ENCODE measurements around the gene CCT4. TPM values are rescaled to one million over a fixed set of nuclear protein-coding genes. Genes with fewer than 3 reads are reported as not detected.
"Not testable (repeated sequence)": the region's sequence is repeated elsewhere in the genome, so short reads cannot be mapped to it uniquely, and the experiment has no call there.

The CCT4 gene
- total and polyA plus RNA-seq, 2 donors from 2014 or later, result 99.3 to 121 TPM

DNA sequence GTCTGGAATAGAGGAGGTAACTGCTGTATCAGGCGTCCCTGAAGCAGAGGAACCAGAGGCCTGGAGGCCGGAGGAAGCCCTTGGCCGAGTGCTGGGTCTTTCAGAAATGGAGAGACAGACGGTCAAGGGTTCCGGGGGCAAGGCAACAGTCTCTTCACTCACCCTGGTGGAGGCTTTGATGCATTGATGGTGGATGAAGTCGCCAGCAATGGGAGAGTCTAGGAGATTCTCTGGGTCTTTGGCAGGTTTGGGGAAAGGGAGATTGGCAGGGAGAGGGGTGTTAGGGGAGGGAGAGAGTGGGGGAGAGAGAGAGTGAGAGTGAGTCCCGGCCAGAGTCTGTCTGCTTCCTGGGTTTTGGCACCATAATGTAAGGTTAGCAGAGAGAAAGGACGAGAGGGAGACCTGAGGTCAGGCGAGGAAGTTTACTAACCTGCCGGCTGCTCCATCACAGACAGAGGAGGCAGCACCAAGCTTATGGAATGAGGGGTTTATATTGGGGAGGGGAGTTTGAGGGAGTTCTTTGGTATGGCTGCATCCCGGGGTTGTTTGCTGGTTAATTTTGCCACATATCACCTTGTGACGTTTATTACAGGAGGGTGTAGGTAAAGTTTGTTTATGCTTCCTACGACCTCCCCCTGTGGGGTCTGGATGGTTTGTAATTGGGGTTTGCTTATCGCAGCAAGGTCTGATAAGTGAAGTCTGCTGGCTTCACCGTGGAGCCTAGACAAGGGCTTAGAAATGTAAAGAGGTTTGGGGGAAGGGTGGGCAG, 36.6 kb upstream of the CCT4 start:
- Histone ChIP-seq H3K27ac (ENCODE audit: low read depth in 2 of 2, low read length in 2 of 2) (no peak overlapping the region), H3K9me3 (ENCODE audit: control insufficient read depth in 2 of 3, insufficient read depth in 1 of 3, low read length in 3 of 3) (no peaks in the 10 kb centered on the region), H3K4me3 (ENCODE audit: low read length in 3 of 3) (no peak overlapping the region), H3K4me1 (ENCODE audit: control insufficient read depth in 2 of 3, insufficient read depth in 2 of 3, low read depth in 1 of 3, low read length in 3 of 3) (no peaks in the 10 kb centered on the region), H3K27me3 (ENCODE audit: control insufficient read depth, insufficient read depth, low read length) (no peaks in the 10 kb centered on the region), H3K9ac (ENCODE audit: low read length in 3 of 3) (no peak overlapping the region), H3K36me3 (ENCODE audit: control insufficient read depth in 2 of 3, insufficient read depth in 3 of 3, low read length in 3 of 3) (no peaks in the 10 kb centered on the region)
- intact Hi-C loops (cut with DNase I), result loop anchor here (10.0 kb wide), 1 partner anchor 490 kb away; no protein-coding TSS in a partner anchor
- DNase-seq (no peak), FAIRE-seq (no peak)
- TF ChIP-seq, protein P1, sequence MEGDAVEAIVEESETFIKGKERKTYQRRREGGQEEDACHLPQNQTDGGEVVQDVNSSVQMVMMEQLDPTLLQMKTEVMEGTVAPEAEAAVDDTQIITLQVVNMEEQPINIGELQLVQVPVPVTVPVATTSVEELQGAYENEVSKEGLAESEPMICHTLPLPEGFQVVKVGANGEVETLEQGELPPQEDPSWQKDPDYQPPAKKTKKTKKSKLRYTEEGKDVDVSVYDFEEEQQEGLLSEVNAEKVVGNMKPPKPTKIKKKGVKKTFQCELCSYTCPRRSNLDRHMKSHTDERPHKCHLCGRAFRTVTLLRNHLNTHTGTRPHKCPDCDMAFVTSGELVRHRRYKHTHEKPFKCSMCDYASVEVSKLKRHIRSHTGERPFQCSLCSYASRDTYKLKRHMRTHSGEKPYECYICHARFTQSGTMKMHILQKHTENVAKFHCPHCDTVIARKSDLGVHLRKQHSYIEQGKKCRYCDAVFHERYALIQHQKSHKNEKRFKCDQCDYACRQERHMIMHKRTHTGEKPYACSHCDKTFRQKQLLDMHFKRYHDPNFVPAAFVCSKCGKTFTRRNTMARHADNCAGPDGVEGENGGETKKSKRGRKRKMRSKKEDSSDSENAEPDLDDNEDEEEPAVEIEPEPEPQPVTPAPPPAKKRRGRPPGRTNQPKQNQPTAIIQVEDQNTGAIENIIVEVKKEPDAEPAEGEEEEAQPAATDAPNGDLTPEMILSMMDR (IDR thresholded peaks at IDR 0.05; ENCODE audit: borderline replicate concordance, extremely low read depth, insufficient read depth), result no peak

DNA sequence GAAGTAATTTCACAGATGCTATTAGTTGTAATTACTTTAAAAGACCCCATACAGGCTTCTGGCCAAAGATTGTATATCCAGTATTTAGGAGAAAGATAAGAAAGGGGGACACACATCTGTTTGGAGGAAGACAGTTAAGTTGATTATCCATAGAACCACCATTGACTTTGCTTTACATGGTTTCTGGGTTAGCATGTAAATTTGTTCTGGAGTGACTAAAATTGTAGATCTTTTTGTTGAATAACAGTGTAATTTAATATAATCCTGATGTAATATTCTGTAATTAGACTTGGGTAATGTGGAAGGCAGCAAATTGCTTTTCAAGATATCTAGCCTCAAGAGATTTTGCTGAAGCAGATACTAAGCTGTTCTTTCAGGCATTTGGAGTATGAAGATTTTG, 34.3 kb upstream of the CCT4 start:
- H3K4me3 ChIP-seq (ENCODE audit: low read length in 3 of 3), result no peak overlapping the region
- DNase-seq, result no peak
- TF ChIP-seq, protein P1 (IDR thresholded peaks at IDR 0.05; ENCODE audit: borderline replicate concordance, extremely low read depth, insufficient read depth), result no peak
- no peak for FAIRE-seq
- no peaks in the 10 kb centered on the region for H3K27me3 ChIP-seq (ENCODE audit: control insufficient read depth, insufficient read depth, low read length)
- no peak overlapping the region for H3K27ac ChIP-seq (ENCODE audit: low read depth in 2 of 2, low read length in 2 of 2)
- H3K4me1 ChIP-seq (ENCODE audit: control insufficient read depth in 2 of 3, insufficient read depth in 2 of 3, low read depth in 1 of 3, low read length in 3 of 3), result no peaks in the 10 kb centered on the region
- H3K9ac ChIP-seq (ENCODE audit: low read length in 3 of 3), result no peak overlapping the region
- H3K9me3 ChIP-seq (ENCODE audit: control insufficient read depth in 2 of 3, insufficient read depth in 1 of 3, low read length in 3 of 3), result no peaks in the 10 kb centered on the region
- H3K36me3 ChIP-seq (ENCODE audit: control insufficient read depth in 2 of 3, insufficient read depth in 3 of 3, low read length in 3 of 3), result no peaks in the 10 kb centered on the region
- intact Hi-C loops (cut with DNase I), result loop anchor here (10.0 kb wide), 1 partner anchor 492 kb away; no protein-coding TSS in a partner anchor

DNA sequence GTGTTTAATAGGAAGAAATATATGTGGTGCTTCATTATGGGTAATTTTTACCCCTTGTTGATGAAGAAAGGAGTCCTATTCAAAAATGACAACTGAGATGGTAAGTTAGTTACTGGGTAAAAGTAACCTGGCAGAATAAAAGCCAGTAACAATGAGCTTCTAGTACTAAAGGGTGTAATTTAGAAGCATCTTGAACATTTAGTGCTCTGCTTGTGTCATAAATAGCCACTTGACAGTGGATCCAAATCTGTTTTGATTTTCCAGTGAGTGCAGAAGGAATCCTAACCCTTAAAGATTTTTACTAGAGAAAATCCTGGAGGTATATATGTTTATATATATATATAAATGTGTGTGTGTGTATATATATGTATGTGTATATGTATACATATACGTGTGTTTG, 32.1 kb upstream of the CCT4 start:
- Histone ChIP-seq H3K27ac (ENCODE audit: low read depth in 2 of 2, low read length in 2 of 2) (no peak overlapping the region), H3K4me3 (ENCODE audit: low read length in 3 of 3) (no peak overlapping the region), H3K36me3 (ENCODE audit: control insufficient read depth in 2 of 3, insufficient read depth in 3 of 3, low read length in 3 of 3) (no peaks in the 10 kb centered on the region), H3K27me3 (ENCODE audit: control insufficient read depth, insufficient read depth, low read length) (no peaks in the 10 kb centered on the region), H3K9ac (ENCODE audit: low read length in 3 of 3) (no peak overlapping the region), H3K4me1 (ENCODE audit: control insufficient read depth in 2 of 3, insufficient read depth in 2 of 3, low read depth in 1 of 3, low read length in 3 of 3) (no peaks in the 10 kb centered on the region), H3K9me3 (ENCODE audit: control insufficient read depth in 2 of 3, insufficient read depth in 1 of 3, low read length in 3 of 3) (no peaks in the 10 kb centered on the region)
- no peak for FAIRE-seq
- intact Hi-C loops (cut with DNase I), result loop anchor here (10.0 kb wide), 1 partner anchor 494 kb away; no protein-coding TSS in a partner anchor
- TF ChIP-seq, protein P1 (IDR thresholded peaks at IDR 0.05; ENCODE audit: borderline replicate concordance, extremely low read depth, insufficient read depth), result no peak
- no peak for DNase-seq

DNA sequence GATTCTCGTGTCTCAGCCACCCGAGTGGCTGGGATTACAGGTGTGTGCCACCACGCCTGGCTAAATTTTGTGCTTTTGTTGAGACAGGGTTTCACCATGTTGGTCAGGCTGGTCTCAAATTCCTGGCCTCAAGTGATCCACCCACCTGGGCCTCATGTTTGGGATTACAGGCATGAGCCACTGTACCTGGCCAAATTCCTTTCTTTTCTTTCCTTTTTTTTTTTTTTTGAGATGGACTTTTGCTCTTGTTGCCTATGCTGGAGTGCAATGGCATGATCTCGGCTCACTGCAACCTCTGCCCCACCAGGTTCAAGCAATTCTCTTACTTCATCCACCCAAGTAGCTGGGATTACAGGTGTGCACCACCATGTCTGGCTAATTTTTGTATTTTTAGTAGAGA, 26.3 kb upstream of the CCT4 start:
- H3K36me3 ChIP-seq (ENCODE audit: control insufficient read depth in 2 of 3, insufficient read depth in 3 of 3, low read length in 3 of 3); H3K4me1 ChIP-seq (ENCODE audit: control insufficient read depth in 2 of 3, insufficient read depth in 2 of 3, low read depth in 1 of 3, low read length in 3 of 3); FAIRE-seq; H3K9me3 ChIP-seq (ENCODE audit: control insufficient read depth in 2 of 3, insufficient read depth in 1 of 3, low read length in 3 of 3); H3K4me3 ChIP-seq (ENCODE audit: low read length in 3 of 3); H3K9ac ChIP-seq (ENCODE audit: low read length in 3 of 3); H3K27ac ChIP-seq (ENCODE audit: low read depth in 2 of 2, low read length in 2 of 2); H3K27me3 ChIP-seq (ENCODE audit: control insufficient read depth, insufficient read depth, low read length); intact Hi-C loops (cut with DNase I); DNase-seq: not testable (repeated sequence)

Data from kidney (tissue), 14 donors.